Thyroid gland (tissue), 4 donors: ENCODE data around the gene GRIK4.

ENCODE experiments used
- CTCF ChIP-seq, 6 experiments: fragments of 200-600 bp in 3 of 6; fragments of 450-650 bp in 3 of 6; sonication (generic) in 3 of 6; IDR thresholded peaks; one replicate each; pipeline ENCODE4 v1.5.1; 2016 to 2019; ENCODE audit warnings: antibody characterized with exemption in 6 of 6, mild to moderate bottlenecking in 2 of 6, inconsistent platforms in 1 of 6, moderate library complexity in 1 of 6
- POLR2A ChIP-seq, 2 donors: fragments of 450-650 bp; IDR thresholded peaks; one replicate each; pipeline ENCODE4 v1.6.1; 2017; ENCODE audit warnings: antibody characterized with exemption in 2 of 2, mild to moderate bottlenecking in 2 of 2, moderate library complexity in 1 of 2

DNA sequence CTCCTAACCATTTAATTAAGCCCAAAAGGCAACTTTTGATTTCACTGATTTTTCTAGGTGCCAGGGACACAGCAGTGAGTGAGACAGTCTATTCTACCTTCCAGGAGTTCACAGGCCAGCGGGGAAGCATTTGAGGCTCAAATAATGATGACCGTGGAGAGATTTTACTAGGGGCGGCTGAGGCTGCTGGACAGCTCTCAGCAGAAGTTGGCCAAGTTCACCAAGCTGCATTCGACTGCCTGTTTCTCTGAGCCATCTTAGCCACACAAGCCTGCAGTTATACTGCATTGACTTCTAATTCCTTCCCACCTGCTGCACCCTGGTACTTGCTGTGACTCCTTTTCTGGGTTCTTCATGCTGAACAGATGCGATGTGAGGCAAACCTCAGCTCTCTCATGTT, 343.4 kb downstream of the GRIK4 start:
- no peak for TF ChIP-seq CTCF (IDR thresholded peaks at IDR 0.05)
- no peak for TF ChIP-seq POLR2A (IDR thresholded peaks at IDR 0.05)
